Measurements from ENCODE around the gene SIPA1.
"Not testable (repeated sequence)": the region's sequence is repeated elsewhere in the genome, so short reads cannot be mapped to it uniquely, and the experiment has no call there.

SIPA1 gene

GRCh38 chr11:65672180-65672860 is 34.4 kb downstream of the SIPA1 start:
- Histone ChIP-seq H3K4me1 (ENCODE audit: insufficient read depth, poor library complexity, severe bottlenecking) (no peaks in the 10 kb centered on the region), H3K27me3 (ENCODE audit: insufficient read depth, poor library complexity, severe bottlenecking) (no peaks in the 10 kb centered on the region), H3K4me3 (ENCODE audit: severe bottlenecking) (no peak overlapping the region), H3K27ac (ENCODE audit: poor library complexity, severe bottlenecking) (no peak overlapping the region), H3K36me3 (ENCODE audit: low read depth) (no peaks in the 10 kb centered on the region), H3K9me3 (ENCODE audit: severe bottlenecking) (peaks cover 2% of the 10 kb centered on the region)
- ATAC-seq (ENCODE audit: low read depth): no peak
- DNase-seq (ENCODE audit: low spot score): no peak
- no peak for TF ChIP-seq CTCF (IDR thresholded peaks at IDR 0.05; ENCODE audit: poor library complexity, severe bottlenecking)

DNA sequence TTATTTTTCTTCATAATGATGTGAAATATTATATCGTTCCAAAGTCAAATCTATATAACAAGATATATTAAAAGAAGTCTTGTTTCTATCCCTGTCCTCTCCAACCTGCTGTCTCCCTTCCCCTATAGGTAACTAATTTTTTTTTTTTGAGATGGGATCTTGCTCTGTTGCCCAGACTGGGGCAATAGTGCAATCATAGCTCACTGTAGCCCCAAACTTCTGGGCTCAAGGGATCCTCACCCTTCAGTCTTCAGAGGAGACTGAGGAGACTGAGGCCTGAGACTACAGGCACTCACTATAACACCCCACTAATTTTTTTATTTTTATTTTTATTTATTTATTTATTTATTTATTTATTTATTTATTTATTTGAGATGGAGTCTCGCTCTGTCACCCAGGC is 35.1 kb downstream of the SIPA1 start:
- H3K27ac ChIP-seq (ENCODE audit: poor library complexity, severe bottlenecking): no peak overlapping the region
- H3K27me3 ChIP-seq (ENCODE audit: insufficient read depth, poor library complexity, severe bottlenecking): no peaks in the 10 kb centered on the region
- DNase-seq (ENCODE audit: low spot score) (no peak), ATAC-seq (ENCODE audit: low read depth) (no peak)
- no peaks in the 10 kb centered on the region for H3K4me1 ChIP-seq (ENCODE audit: insufficient read depth, poor library complexity, severe bottlenecking)
- H3K36me3 ChIP-seq (ENCODE audit: low read depth): no peaks in the 10 kb centered on the region
- peaks cover 2% of the 10 kb centered on the region for H3K9me3 ChIP-seq (ENCODE audit: severe bottlenecking)
- no peak for TF ChIP-seq CTCF (IDR thresholded peaks at IDR 0.05; ENCODE audit: poor library complexity, severe bottlenecking)
- no peak overlapping the region for H3K4me3 ChIP-seq (ENCODE audit: severe bottlenecking)

GRCh38 chr11:65680192-65680743 is 42.4 kb downstream of the SIPA1 start:
- H3K4me3 ChIP-seq (ENCODE audit: severe bottlenecking): no peak overlapping the region
- DNase-seq (ENCODE audit: low spot score): no peak
- no peaks in the 10 kb centered on the region for H3K4me1 ChIP-seq (ENCODE audit: insufficient read depth, poor library complexity, severe bottlenecking)
- ATAC-seq (ENCODE audit: low read depth): no peak
- no peaks in the 10 kb centered on the region for H3K27me3 ChIP-seq (ENCODE audit: insufficient read depth, poor library complexity, severe bottlenecking)
- TF ChIP-seq CTCF (IDR thresholded peaks at IDR 0.05; ENCODE audit: poor library complexity, severe bottlenecking): no peak
- H3K36me3 ChIP-seq (ENCODE audit: low read depth): no peaks in the 10 kb centered on the region
- no peak overlapping the region for H3K27ac ChIP-seq (ENCODE audit: poor library complexity, severe bottlenecking)
- no peaks in the 10 kb centered on the region for H3K9me3 ChIP-seq (ENCODE audit: severe bottlenecking)

DNA sequence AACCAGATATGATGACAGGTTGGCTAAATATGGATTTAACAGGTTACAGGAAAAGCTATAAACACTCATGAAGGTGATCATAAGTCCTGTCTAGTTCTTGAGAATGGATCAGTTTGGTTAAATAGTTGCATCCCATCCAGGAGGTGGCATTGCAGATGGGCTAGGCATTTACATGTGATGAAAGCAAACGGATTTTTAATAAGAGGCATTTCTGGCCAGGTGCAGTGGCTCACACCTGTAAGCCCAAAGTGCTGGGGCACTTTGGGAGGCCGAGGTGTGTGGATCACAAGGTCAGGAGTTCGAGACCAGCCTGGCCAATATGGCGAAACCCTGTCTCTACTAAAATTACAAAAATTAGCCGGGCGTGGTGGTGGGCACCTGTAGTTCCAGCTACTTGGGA is 45.6 kb downstream of the SIPA1 start:
- H3K4me1 ChIP-seq (ENCODE audit: insufficient read depth, poor library complexity, severe bottlenecking); ATAC-seq (ENCODE audit: low read depth); DNase-seq (ENCODE audit: low spot score); H3K4me3 ChIP-seq (ENCODE audit: severe bottlenecking); H3K27me3 ChIP-seq (ENCODE audit: insufficient read depth, poor library complexity, severe bottlenecking); H3K36me3 ChIP-seq (ENCODE audit: low read depth); H3K27ac ChIP-seq (ENCODE audit: poor library complexity, severe bottlenecking); H3K9me3 ChIP-seq (ENCODE audit: severe bottlenecking): not testable (repeated sequence)

- TF ChIP-seq CTCF (IDR thresholded peaks at IDR 0.05; ENCODE audit: poor library complexity, severe bottlenecking): no peak
- DNase-seq (ENCODE audit: low spot score): no peak
- Histone ChIP-seq H3K36me3 (ENCODE audit: low read depth) (no peaks in the 10 kb centered on the region), H3K27ac (ENCODE audit: poor library complexity, severe bottlenecking) (no peak overlapping the region), H3K4me1 (ENCODE audit: insufficient read depth, poor library complexity, severe bottlenecking) (no peaks in the 10 kb centered on the region), H3K4me3 (ENCODE audit: severe bottlenecking) (no peak overlapping the region), H3K27me3 (ENCODE audit: insufficient read depth, poor library complexity, severe bottlenecking) (no peaks in the 10 kb centered on the region), H3K9me3 (ENCODE audit: severe bottlenecking) (no peaks in the 10 kb centered on the region)
- ATAC-seq (ENCODE audit: low read depth): no peak
These were observed 48.1 kb downstream of the SIPA1 start for GRCh38 chr11:65685981-65686380.

DNA sequence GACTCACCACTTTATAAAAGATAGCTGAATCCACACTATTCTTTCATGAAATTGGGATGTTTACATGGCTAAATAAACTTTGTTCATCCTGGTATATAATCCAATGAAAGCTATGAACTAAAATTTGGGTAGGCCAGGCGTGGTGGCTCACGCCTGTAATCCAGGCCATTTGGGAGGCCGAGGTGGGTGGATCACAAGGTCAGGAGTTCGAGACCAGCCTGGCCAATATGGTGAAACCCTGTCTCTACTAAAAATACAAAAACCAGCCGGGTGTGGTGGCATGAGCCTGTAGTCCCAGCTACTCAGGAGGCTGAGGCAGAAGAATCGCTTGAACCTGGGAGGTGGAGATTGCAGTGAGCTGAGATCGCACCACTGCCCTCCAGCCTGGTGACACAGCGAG is 53.9 kb downstream of the SIPA1 start:
- not testable (repeated sequence) for H3K4me3 ChIP-seq (ENCODE audit: severe bottlenecking); H3K36me3 ChIP-seq (ENCODE audit: low read depth); H3K27me3 ChIP-seq (ENCODE audit: insufficient read depth, poor library complexity, severe bottlenecking); H3K27ac ChIP-seq (ENCODE audit: poor library complexity, severe bottlenecking); H3K4me1 ChIP-seq (ENCODE audit: insufficient read depth, poor library complexity, severe bottlenecking); ATAC-seq (ENCODE audit: low read depth); DNase-seq (ENCODE audit: low spot score); H3K9me3 ChIP-seq (ENCODE audit: severe bottlenecking)

Data from RWPE2 (cell line).